ENCODE data around the gene CASQ2. TPM values are rescaled to one million over a fixed set of nuclear protein-coding genes. Genes with fewer than 3 reads are reported as not detected.

The CASQ2 gene
- total RNA-seq, 1 donor from 2014 or later = not detected

DNA sequence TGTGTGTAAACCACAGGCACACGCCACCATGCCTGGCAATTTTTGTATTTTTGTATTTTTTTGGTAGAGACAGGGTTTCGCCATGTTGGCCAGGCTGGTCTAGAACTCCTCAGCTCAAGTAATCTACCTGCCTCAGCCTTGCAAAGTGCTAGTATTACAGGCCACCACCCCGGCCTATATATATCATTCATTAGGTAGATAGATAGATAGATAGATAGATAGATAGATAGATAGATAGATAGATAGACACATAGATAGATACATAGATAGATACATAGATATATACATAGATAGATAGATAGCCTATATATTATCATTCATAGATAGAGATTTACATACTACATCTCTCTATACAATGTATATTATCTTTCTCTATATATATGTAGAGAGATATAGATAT is 80.8 kb downstream of the CASQ2 start:
- no peaks in the 10 kb centered on the region for H3K9me3 Mint-ChIP-seq (ENCODE audit: low read depth)
- no peaks in the 10 kb centered on the region for H3K4me1 Mint-ChIP-seq (ENCODE audit: low read depth)
- no peak for DNase-seq (ENCODE audit: low spot score, unreplicated experiment)
- H3K27ac Mint-ChIP-seq = no peak overlapping the region
- no peak overlapping the region for H3K4me3 Mint-ChIP-seq (ENCODE audit: low read depth)
- peaks cover 18% of the 10 kb centered on the region for H3K36me3 Mint-ChIP-seq (ENCODE audit: insufficient read depth)
- no peaks in the 10 kb centered on the region for H3K27me3 Mint-ChIP-seq
- TF ChIP-seq, protein P1, sequence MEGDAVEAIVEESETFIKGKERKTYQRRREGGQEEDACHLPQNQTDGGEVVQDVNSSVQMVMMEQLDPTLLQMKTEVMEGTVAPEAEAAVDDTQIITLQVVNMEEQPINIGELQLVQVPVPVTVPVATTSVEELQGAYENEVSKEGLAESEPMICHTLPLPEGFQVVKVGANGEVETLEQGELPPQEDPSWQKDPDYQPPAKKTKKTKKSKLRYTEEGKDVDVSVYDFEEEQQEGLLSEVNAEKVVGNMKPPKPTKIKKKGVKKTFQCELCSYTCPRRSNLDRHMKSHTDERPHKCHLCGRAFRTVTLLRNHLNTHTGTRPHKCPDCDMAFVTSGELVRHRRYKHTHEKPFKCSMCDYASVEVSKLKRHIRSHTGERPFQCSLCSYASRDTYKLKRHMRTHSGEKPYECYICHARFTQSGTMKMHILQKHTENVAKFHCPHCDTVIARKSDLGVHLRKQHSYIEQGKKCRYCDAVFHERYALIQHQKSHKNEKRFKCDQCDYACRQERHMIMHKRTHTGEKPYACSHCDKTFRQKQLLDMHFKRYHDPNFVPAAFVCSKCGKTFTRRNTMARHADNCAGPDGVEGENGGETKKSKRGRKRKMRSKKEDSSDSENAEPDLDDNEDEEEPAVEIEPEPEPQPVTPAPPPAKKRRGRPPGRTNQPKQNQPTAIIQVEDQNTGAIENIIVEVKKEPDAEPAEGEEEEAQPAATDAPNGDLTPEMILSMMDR (IDR thresholded peaks at IDR 0.05; ENCODE audit: unreplicated experiment) = no peak

DNA sequence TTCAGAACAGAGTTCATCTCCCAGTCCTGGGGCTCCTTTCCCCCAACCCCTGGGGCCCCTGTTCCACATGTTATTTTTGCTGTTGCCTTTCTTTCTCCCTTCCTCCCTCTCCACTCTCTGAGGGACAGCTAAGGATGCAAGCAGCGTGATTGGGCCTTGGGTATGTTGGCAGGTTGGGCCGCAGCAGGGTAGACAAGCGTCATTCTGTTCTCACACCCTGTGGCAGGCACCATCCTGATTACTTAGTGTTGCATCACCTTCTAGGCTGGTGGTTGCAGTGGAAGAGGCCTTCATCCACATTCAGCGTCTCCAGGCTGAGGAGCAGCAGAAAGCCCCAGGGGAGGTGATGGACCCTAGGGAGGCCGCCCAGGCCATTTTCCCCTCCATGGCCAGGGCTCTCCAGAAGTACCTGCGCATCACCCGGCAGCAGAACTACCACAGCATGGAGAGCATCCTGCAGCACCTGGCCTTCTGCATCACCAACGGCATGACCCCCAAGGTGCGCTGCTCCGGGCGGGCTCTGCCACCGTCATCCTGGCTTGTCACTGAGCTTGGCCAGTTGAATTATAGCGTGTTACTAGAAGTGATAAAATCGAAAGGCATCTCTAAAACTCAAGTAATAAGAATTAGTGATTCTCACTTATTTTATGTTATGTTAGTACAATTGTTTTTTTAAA is 83.3 kb downstream of the CASQ2 start:
- no peaks in the 10 kb centered on the region for H3K4me1 Mint-ChIP-seq (ENCODE audit: low read depth)
- H3K9me3 Mint-ChIP-seq (ENCODE audit: low read depth) = no peaks in the 10 kb centered on the region
- H3K27me3 Mint-ChIP-seq = no peaks in the 10 kb centered on the region
- H3K36me3 Mint-ChIP-seq (ENCODE audit: insufficient read depth) = peaks cover 15% of the 10 kb centered on the region
- no peak for DNase-seq (ENCODE audit: low spot score, unreplicated experiment)
- TF ChIP-seq, protein P1 (IDR thresholded peaks at IDR 0.05; ENCODE audit: unreplicated experiment) = no peak
- H3K27ac Mint-ChIP-seq = no peak overlapping the region
- no peak overlapping the region for H3K4me3 Mint-ChIP-seq (ENCODE audit: low read depth)

DNA sequence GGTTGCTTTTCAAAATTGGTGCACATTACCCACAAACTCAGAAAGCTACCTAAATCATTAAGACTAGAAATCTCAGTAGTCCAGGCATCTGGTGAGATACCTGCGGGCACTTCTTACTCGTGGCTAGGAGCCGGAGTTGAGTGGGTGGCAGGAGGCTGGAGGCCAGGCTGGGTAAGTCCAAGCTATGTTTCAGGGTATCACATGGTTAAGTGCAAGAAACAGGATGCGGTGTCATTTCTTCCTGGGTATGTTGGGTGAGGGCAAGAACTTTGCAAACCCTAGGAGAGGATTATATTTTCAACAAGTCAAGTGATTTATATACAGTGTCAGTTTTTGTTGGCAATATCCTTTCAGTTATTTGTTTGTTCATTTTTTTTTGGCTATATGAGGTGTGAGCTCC is 85.7 kb downstream of the CASQ2 start:
- Mint-ChIP-seq H3K36me3 (ENCODE audit: insufficient read depth) (peaks cover 9% of the 10 kb centered on the region), H3K4me1 (ENCODE audit: low read depth) (peaks cover 6% of the 10 kb centered on the region), H3K4me3 (ENCODE audit: low read depth) (no peak overlapping the region), H3K27ac (no peak overlapping the region), H3K27me3 (no peaks in the 10 kb centered on the region), H3K9me3 (ENCODE audit: low read depth) (no peaks in the 10 kb centered on the region)
- DNase-seq (ENCODE audit: low spot score, unreplicated experiment) = no peak
- TF ChIP-seq, protein P1 (IDR thresholded peaks at IDR 0.05; ENCODE audit: unreplicated experiment) = no peak

DNA sequence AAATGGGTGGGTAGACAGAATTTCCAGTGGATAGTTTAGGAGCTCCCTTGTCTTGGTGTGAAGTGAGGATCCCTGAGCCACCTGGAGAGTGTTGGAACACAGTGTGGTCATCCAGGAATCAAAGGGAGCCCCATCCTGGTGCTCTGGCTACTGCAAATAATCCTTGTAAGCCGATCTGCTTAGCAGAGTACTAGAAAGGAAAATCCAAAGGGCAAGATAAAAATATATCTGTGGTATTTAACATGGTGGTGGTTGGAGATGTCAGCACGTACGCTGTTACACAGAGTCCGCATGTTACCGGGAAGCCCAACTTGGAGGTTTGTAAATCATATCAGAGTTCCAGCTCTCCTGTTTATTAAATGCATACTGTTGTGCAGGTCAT is 87.8 kb downstream of the CASQ2 start:
- TF ChIP-seq, protein P1 (IDR thresholded peaks at IDR 0.05; ENCODE audit: unreplicated experiment) = no peak
- H3K9me3 Mint-ChIP-seq (ENCODE audit: low read depth) = no peaks in the 10 kb centered on the region
- H3K36me3 Mint-ChIP-seq (ENCODE audit: insufficient read depth) = peaks cover 8% of the 10 kb centered on the region
- DNase-seq (ENCODE audit: low spot score, unreplicated experiment) = no peak
- H3K4me3 Mint-ChIP-seq (ENCODE audit: low read depth) = no peak overlapping the region
- H3K27me3 Mint-ChIP-seq = no peaks in the 10 kb centered on the region
- peaks cover 12% of the 10 kb centered on the region for H3K4me1 Mint-ChIP-seq (ENCODE audit: low read depth)
- no peak overlapping the region for H3K27ac Mint-ChIP-seq

DNA sequence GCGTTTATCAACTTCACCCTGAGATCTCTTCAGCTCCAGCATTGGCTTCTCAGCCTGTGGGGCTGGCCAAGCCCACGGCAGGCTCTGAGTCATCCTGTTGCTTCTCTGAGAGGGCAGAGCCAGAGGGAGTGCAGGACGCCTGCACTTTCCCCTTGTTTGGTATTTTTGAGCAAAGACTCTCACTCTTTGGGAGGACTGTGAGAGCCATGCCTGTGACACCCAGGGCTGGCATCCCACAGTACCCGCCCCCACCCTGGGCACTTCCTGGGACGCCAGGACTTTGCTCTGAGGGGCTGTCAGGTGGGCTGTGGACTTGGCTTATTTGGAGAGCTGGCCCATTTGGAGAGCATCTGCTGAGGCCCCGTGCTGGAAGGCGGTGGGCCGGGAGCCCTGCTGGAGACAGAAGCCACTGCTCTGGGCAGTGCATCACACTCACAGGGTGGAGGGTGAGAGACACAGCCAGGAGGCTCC is 89.3 kb downstream of the CASQ2 start:
- Mint-ChIP-seq H3K4me3 (ENCODE audit: low read depth) (no peak overlapping the region), H3K27ac (no peak overlapping the region)
- TF ChIP-seq, protein P1 (IDR thresholded peaks at IDR 0.05; ENCODE audit: unreplicated experiment) = no peak

More for the DNA sequence above, 89.3 kb downstream of the CASQ2 start:
- Mint-ChIP-seq H3K4me1 (ENCODE audit: low read depth) (peaks cover 12% of the 10 kb centered on the region), H3K27me3 (no peaks in the 10 kb centered on the region), H3K9me3 (ENCODE audit: low read depth) (no peaks in the 10 kb centered on the region), H3K36me3 (ENCODE audit: insufficient read depth) (peaks cover 10% of the 10 kb centered on the region)
- DNase-seq (ENCODE audit: low spot score, unreplicated experiment) = no peak
